Fibroblast of pulmonary artery (primary cell): ENCODE data around the gene KLHL26.
"Not testable (repeated sequence)": the region's sequence is repeated elsewhere in the genome, so short reads cannot be mapped to it uniquely, and the experiment has no call there.

Source experiments
- DNase-seq: peaks from one replicate; pipeline ENCODE4 v3.0.0-alpha.2; 2010; ENCODE audit warnings: low read depth
- H3K4me3 ChIP-seq: replicated peaks from 2 replicates; pipeline ENCODE4 v1.5.1; 2011; ENCODE audit warnings: low read depth, mild to moderate bottlenecking, control low read depth, low read length, moderate library complexity
- CTCF ChIP-seq: IDR thresholded peaks from 2 replicates; pipeline ENCODE4 v1.5.1; 2011; ENCODE audit warnings: mild to moderate bottlenecking, control low read depth, low read length, inconsistent platforms; ENCODE audit errors: missing control alignments

Gene KLHL26

GRCh38 chr19:18590273-18591272 is 46.3 kb upstream of the KLHL26 start:
- peak; percentile 61 for DNase-seq
- H3K4me3 ChIP-seq = peak overlapping the region; percentile 67
- TF ChIP-seq CTCF = peak; percentile 33

GRCh38 chr19:18591735-18592385 is 45.0 kb upstream of the KLHL26 start:
- no peak overlapping the region for H3K4me3 ChIP-seq
- no peak for TF ChIP-seq CTCF
- no peak for DNase-seq

- DNase-seq, H3K4me3 ChIP-seq: not testable (repeated sequence)
Observed at GRCh38 chr19:18592732-18593131, 44.1 kb upstream of the KLHL26 start.

- H3K4me3 ChIP-seq = no peak overlapping the region
- DNase-seq = no peak
- no peak for TF ChIP-seq CTCF
Observed at GRCh38 chr19:18593367-18594095, 43.3 kb upstream of the KLHL26 start.

- peak overlapping the region; percentile 39 for H3K4me3 ChIP-seq
- peak; percentile 81 for DNase-seq
- peak; percentile 37 for TF ChIP-seq CTCF
Observed at GRCh38 chr19:18594096-18594823, 42.6 kb upstream of the KLHL26 start.

GRCh38 chr19:18594824-18595373 is 41.9 kb upstream of the KLHL26 start:
- no peak for TF ChIP-seq CTCF
- peak overlapping the region; percentile 36 for H3K4me3 ChIP-seq
- no peak for DNase-seq
